HL-60 (cell line): ENCODE data around the gene SFXN5.

Source experiments
- DNase-seq, 2 experiments: peaks; one replicate each; pipeline ENCODE4 v3.0.0-alpha.2; 2010 to 2020; ENCODE audit warnings: low read depth in 1 of 2, low spot score in 1 of 2
- H3K27ac ChIP-seq: fragments of 250-450 bp; sonication (Bioruptor Pico); replicated peaks from 2 replicates; pipeline ENCODE4 v1.5.1; 2020; ENCODE audit warnings: mild to moderate bottlenecking, moderate library complexity
- H3K27me3 ChIP-seq: fragments of 250-450 bp; sonication (Bioruptor Pico); 2 replicates; pipeline ENCODE4 v1.5.1; 2021; ENCODE audit warnings: mild to moderate bottlenecking, moderate library complexity; ENCODE audit not compliant: insufficient read depth, poor library complexity, severe bottlenecking
- H3K4me3 ChIP-seq: replicated peaks from 2 replicates; pipeline ENCODE4 v1.5.1; 2011; ENCODE audit warnings: mild to moderate bottlenecking, control low read depth, low read length; ENCODE audit not compliant: insufficient read depth
- CTCF ChIP-seq: IDR thresholded peaks from one replicate; pipeline ENCODE4 v1.5.1; 2011; ENCODE audit warnings: low read length, control low read depth, inconsistent platforms; ENCODE audit not compliant: insufficient read depth
- GABPA ChIP-seq: IDR thresholded peaks from 2 replicates; pipeline ENCODE4 v1.6.1; 2012; ENCODE audit warnings: low read depth
- POLR2AphosphoS5 ChIP-seq: IDR thresholded peaks from 2 replicates; pipeline ENCODE4 v1.6.1; 2012; ENCODE audit warnings: low read depth
- REST ChIP-seq: IDR thresholded peaks from 2 replicates; pipeline ENCODE4 v1.6.1; 2012; ENCODE audit warnings: low read depth; ENCODE audit not compliant: insufficient replicate concordance
- SPI1 ChIP-seq: IDR thresholded peaks from 2 replicates; pipeline ENCODE4 v1.6.1; 2012; ENCODE audit warnings: low read depth, mild to moderate bottlenecking, borderline replicate concordance

SFXN5 gene

GRCh38 chr2:72993147-72993932, 78.2 kb downstream of the SFXN5 start:
- Histone ChIP-seq H3K27me3 (no peaks in the 10 kb centered on the region), H3K4me3 (no peak overlapping the region), H3K27ac (no peak overlapping the region)
- DNase-seq: peak; percentile 13 to 35
- TF ChIP-seq CTCF (peak; percentile 62), REST (no peak), GABPA (no peak), POLR2AphosphoS5 (no peak), SPI1 (no peak)

GRCh38 chr2:72992734-72993102, 78.8 kb downstream of the SFXN5 start:
- Histone ChIP-seq H3K4me3 (no peak overlapping the region), H3K27ac (no peak overlapping the region), H3K27me3 (no peaks in the 10 kb centered on the region)
- TF ChIP-seq REST: no peak
- TF ChIP-seq GABPA: no peak
- no peak for TF ChIP-seq SPI1
- no peak for TF ChIP-seq CTCF
- no peak for TF ChIP-seq POLR2AphosphoS5
- no peak for DNase-seq

- Histone ChIP-seq H3K4me3 (no peak overlapping the region), H3K27me3 (no peaks in the 10 kb centered on the region), H3K27ac (no peak overlapping the region)
- TF ChIP-seq REST (no peak), GABPA (no peak), POLR2AphosphoS5 (no peak), CTCF (no peak), SPI1 (no peak)
- DNase-seq: no peak
Measured at GRCh38 chr2:72991980-72992733, 79.4 kb downstream of the SFXN5 start.
